ENCODE results near the gene WIPI1. TPM values are rescaled to one million over a fixed set of nuclear protein-coding genes. Genes with fewer than 3 reads are reported as not detected.
A peak's percentile ranks its signal among the peaks of the same experiment; 100 is the strongest.

Gene WIPI1
- total and polyA plus RNA-seq, 5 donors, result 42.6 to 71.3 (median 47.9) TPM

DNA sequence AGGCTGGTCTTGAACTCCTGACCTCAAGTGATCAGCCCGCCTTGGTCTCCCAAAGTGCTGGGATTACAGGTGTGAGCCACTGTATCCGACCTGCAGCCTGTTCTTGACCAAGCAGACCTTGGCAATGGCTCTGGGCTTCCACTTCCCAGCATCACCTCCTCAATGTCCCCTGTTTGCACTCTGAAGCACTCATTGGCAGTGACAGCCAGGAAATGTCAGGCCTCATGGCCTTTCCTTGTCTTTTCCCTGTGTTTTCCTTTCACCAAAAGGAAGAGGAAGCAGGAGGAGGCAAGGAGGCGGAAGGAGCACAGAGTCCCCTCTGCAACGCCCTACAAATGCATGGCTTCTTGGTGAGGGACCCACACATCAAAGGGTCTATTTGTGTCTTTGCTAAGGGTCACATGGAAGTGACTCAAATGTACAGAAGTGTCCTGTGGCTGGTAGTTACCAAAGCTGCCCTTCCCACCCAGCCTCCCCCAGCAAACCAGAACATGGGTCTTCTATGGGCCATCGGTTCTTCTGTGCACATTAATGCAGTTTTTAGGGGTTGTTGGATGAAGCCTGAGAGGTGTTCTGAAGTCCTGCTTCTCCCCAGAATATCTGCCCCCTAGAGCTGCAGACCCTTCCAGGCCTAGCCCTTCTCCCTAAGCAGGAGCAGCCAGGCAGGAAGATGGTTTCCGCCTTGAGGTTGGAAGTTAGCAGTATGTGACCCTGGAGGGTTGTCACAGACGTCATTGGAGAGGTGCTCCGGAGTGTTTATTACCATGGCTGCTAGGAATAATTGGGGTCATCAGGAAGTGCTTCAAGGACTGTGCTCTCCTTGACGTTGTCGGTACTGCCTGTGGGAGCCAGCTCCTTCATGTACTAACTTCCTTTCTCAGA, 60.8 kb downstream of the WIPI1 start:
- intact Hi-C loops (cut with DNase I), result loop anchor here in 2 of 4 donors (5.0 to 10.0 kb wide), 2 partner anchors 122 to 134 kb away; no protein-coding TSS in a partner anchor
- no peak for DNase-seq
- WGBS, result 67% methylated on average over 10 of the region's 10 CpGs

DNA sequence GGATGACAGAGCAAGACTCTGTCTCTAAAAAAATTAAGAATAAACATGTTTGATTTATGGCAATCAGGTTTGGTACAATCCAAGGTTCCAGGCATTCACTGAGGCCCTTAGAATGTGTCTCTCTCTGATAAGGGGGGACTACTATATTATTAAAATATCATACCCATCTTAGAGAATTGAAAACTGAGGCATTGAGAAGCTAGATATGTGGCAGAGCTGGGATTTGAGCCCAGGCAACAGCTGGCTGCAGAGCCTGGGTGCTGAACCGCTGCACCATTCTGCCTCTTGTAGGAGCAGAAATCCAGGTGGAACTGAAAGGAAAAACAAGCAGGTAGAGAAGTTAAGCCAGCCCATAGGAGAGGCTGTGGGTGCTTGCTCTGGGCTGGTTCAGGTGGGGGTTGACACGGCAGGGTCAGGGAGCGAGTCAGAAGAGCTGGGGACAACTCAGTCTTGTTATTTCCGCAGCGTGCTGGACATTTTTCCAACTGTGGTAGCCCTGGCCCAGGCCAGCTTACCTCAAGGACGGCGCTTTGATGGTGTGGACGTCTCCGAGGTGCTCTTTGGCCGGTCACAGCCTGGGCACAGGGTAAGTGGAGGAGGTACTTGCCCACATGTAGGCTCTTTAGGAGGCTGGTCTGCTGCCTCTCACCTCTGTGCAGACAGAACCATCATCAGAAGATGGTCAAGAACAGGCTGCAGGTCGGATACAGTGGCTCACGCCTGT, 62.5 kb downstream of the WIPI1 start:
- DNase-seq (no peak), ATAC-seq (no peak)
- Histone ChIP-seq H3K27me3 (ENCODE audit: control insufficient read depth, insufficient read depth) (no peaks in the 10 kb centered on the region), H3K4me3 (ENCODE audit: low read length) (no peak overlapping the region), H3K9me3 (ENCODE audit: control insufficient read depth, low read length) (no peaks in the 10 kb centered on the region), H3K27ac (ENCODE audit: low read length) (no peak overlapping the region), H3K4me1 (ENCODE audit: control insufficient read depth, insufficient read depth, low read length) (peaks cover 3% of the 10 kb centered on the region)
- intact Hi-C loops (cut with DNase I), result loop anchor here in 2 of 4 donors (5.0 to 10.0 kb wide), 2 partner anchors 120 to 132 kb away; no protein-coding TSS in a partner anchor
- WGBS, result 94% methylated on average over 12 of the region's 12 CpGs

More for the DNA sequence above, 60.8 kb downstream of the WIPI1 start:
- Histone ChIP-seq H3K4me1 (ENCODE audit: control insufficient read depth, insufficient read depth, low read length) (peaks cover 3% of the 10 kb centered on the region), H3K9me3 (ENCODE audit: control insufficient read depth, low read length) (no peaks in the 10 kb centered on the region), H3K4me3 (ENCODE audit: low read length) (no peak overlapping the region), H3K27me3 (ENCODE audit: control insufficient read depth, insufficient read depth) (no peaks in the 10 kb centered on the region), H3K27ac (ENCODE audit: low read length) (no peak overlapping the region)
- no peak for ATAC-seq

DNA sequence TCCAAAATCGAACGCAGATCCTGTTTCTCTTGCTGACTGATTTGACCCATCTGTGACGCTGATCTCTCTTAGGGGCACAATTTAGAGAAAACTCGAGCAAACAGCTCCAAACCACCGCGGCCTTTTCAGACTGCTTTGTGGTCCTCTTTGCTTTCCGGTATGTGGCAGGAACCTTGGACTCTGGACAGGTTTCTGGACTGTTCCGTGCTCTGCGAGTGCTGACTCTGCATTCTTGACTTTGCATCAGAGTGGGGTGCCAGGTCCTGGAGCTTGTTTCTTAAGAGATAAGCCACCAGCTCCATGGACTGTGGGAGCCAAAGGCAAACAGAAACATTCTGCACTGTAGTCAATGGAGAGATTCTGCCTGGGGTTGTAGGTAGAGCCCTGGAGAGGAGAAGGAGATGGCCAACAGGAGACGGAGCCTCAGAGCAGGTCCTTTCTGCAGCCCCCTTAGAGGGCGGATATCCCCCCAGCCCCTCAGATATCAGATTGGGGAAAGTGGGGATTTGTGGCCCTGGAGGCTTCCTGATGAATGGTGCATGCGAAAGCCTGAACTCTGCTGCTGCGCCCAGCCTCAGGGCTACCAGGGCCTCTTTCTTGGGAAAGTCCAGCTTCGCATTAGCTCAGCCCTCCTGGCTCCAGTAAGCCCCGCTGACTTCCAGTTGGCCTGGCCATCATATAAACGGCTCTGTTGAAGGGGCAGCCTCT, 65.6 kb downstream of the WIPI1 start:
- H3K27ac ChIP-seq (ENCODE audit: low read length), result peak overlapping the region; percentile 30
- 71% methylated on average over 16 of the region's 16 CpGs for WGBS
- H3K4me3 ChIP-seq (ENCODE audit: low read length), result no peak overlapping the region
- intact Hi-C loops (cut with DNase I), result loop anchor here in 1 of 4 donors (10.0 kb wide), 1 partner anchor 117 kb away; no protein-coding TSS in a partner anchor
- H3K4me1 ChIP-seq (ENCODE audit: control insufficient read depth, insufficient read depth, low read length), result no peaks in the 10 kb centered on the region
- ATAC-seq (peak; percentile 37 to 61), DNase-seq (peak in 2 of 3 donors; percentile 40 to 64)
- H3K9me3 ChIP-seq (ENCODE audit: control insufficient read depth, low read length), result no peaks in the 10 kb centered on the region
- H3K27me3 ChIP-seq (ENCODE audit: control insufficient read depth, insufficient read depth), result no peaks in the 10 kb centered on the region

DNA sequence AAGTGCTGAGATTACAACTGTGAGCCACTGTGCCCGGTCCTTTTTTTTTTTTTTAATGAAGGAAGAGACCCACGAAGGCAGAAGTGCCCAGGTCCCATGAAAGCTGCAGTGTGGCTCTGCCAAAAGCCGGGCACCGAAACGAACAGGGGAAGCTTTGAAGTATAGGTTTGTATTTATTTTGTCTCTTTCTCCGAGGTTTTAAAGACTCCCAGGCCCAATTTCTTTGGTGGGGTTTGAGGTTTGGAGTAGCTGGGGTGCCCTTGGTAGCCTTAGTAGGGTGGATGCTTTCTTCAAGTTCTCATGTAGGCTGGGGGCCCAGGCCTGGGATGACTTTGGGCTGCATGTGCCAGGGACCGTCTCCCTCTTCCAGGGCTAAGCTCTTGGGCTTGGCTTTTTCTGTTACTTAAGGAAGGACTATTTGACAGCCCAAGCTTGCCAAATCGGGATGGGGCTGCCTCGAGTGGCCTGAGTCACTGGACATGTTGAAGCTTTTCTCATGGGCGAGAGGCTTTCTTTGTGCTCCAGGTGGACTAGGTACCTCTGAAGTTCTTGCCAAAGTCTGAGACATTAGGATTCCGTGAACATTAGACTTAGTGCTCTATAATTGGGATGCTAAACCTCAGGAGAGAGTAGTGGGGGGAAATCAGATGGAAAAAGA, 66.3 kb downstream of the WIPI1 start:
- 76% methylated on average over 11 of the region's 11 CpGs for WGBS
- intact Hi-C loops (cut with DNase I), result loop anchor here in 1 of 4 donors (10.0 kb wide), 1 partner anchor 116 kb away; no protein-coding TSS in a partner anchor
- Histone ChIP-seq H3K27ac (ENCODE audit: low read length) (peak overlapping the region; percentile 40), H3K4me1 (ENCODE audit: control insufficient read depth, insufficient read depth, low read length) (peaks cover 2% of the 10 kb centered on the region), H3K9me3 (ENCODE audit: control insufficient read depth, low read length) (no peaks in the 10 kb centered on the region), H3K4me3 (ENCODE audit: low read length) (no peak overlapping the region), H3K27me3 (ENCODE audit: control insufficient read depth, insufficient read depth) (no peaks in the 10 kb centered on the region)
- peak in 2 of 3 donors; percentile 59 to 79 for DNase-seq
- peak; percentile 44 for ATAC-seq

DNA sequence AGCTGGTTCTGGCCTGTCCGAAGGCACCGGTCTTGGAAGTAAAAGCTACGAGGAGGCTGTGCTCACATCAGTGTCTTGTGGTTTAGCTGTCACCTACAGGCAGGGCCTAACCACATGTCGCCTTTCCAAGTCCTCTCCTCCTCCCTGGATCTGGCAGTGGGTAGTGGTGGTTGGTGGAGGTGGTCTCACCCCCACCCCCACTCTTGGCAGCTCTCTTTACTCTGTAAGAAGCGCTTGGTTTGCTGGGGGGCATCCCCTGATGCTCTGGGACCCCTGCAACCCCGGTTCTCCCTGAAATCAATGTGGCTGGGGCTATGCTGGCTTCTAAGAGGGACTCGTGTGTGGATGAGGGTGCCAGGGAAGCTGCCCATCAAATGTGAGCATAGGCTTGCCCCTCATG, 68.3 kb downstream of the WIPI1 start:
- WGBS, result 76% methylated on average over 7 of the region's 7 CpGs
- Histone ChIP-seq H3K27me3 (ENCODE audit: control insufficient read depth, insufficient read depth) (no peaks in the 10 kb centered on the region), H3K4me1 (ENCODE audit: control insufficient read depth, insufficient read depth, low read length) (peaks cover 11% of the 10 kb centered on the region), H3K4me3 (ENCODE audit: low read length) (no peak overlapping the region), H3K27ac (ENCODE audit: low read length) (no peak overlapping the region), H3K9me3 (ENCODE audit: control insufficient read depth, low read length) (no peaks in the 10 kb centered on the region)
- intact Hi-C loops (cut with DNase I), result no loop called here
- no peak for ATAC-seq
- DNase-seq, result no peak

DNA sequence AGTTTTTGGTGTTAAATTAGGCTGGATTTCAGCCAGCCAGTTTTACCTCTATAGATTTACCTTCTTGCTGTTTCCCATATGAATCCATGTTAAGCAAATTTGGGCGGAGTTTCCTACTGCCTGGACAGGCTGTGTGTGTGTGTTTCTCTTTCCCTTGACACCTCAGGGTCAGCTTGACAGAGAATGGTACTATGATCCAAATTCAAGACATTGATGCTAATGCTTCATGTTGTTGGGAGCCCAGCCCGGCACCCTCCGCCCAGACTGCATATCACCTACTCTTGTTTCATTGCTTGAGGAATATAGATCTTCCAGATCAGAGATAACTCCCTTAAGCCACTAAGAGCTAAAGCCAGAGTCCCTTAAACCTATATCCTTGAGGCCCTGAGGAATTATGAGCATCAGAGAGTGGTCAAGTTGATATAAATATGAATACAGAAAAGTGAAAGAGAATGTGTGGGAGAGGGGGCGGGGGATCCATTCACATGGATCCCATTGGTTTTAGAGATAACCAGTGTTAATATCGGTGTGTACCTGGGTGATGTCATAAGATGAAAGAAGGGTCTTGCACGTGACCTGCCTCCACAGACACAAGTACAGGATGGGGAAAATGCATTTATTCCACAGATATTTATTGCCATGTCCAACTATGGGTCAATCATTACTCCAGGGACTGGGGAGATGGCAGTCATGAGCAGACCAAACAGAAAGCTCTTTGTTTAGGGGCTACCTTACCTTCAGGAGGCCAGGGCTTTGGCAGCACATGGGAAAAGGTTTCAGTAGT, 69.7 kb downstream of the WIPI1 start:
- Histone ChIP-seq H3K4me1 (ENCODE audit: control insufficient read depth, insufficient read depth, low read length) (peaks cover 16% of the 10 kb centered on the region), H3K27me3 (ENCODE audit: control insufficient read depth, insufficient read depth) (no peaks in the 10 kb centered on the region), H3K9me3 (ENCODE audit: control insufficient read depth, low read length) (no peaks in the 10 kb centered on the region), H3K27ac (ENCODE audit: low read length) (no peak overlapping the region), H3K4me3 (ENCODE audit: low read length) (no peak overlapping the region)
- 93% methylated on average over 6 of the region's 6 CpGs for WGBS
- DNase-seq, result no peak
- intact Hi-C loops (cut with DNase I), result no loop called here
- no peak for ATAC-seq

DNA sequence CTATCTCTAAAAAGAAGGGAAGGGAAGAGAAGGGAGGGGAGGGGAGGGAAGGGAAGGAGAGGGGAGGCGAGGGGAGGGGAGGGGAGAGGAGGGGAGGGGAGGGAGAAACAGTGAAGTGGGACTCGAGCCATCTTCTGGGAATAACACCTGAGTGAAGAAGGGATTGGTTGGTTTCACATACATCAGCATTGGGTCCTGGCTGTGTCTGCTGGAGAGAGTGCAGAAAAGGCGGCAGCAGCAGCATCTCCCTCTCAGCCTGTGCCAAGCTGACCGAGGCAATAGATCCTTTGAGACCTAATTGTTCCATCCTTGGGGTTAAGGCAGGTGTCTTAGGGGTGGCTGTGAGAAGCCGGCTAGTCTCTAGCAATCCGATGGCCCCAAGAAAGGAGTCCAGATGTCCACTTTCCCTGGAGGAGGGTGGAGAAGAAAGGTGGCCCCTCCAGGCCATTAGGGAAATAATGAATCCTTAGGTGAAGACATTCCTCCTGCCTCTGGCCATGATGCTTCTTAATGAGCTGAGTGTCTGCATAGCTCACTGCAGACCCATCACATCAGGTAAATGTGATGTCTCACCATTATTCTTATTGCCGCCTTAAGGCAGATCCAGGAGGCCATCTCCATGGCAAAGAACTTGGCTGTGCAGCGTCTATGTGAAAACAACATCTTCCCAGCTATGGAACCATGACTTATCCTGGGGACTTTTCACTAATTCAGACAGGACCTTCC, 71.6 kb downstream of the WIPI1 start:
- no peaks in the 10 kb centered on the region for H3K9me3 ChIP-seq (ENCODE audit: control insufficient read depth, low read length)
- H3K27ac ChIP-seq (ENCODE audit: low read length), result peak overlapping the region; percentile 80
- DNase-seq (no peak), ATAC-seq (no peak)
- intact Hi-C loops (cut with DNase I), result no loop called here
- WGBS, result 85% methylated on average over 7 of the region's 8 CpGs
- peaks cover 16% of the 10 kb centered on the region for H3K4me1 ChIP-seq (ENCODE audit: control insufficient read depth, insufficient read depth, low read length)
- no peaks in the 10 kb centered on the region for H3K27me3 ChIP-seq (ENCODE audit: control insufficient read depth, insufficient read depth)
- H3K4me3 ChIP-seq (ENCODE audit: low read length), result no peak overlapping the region

DNA sequence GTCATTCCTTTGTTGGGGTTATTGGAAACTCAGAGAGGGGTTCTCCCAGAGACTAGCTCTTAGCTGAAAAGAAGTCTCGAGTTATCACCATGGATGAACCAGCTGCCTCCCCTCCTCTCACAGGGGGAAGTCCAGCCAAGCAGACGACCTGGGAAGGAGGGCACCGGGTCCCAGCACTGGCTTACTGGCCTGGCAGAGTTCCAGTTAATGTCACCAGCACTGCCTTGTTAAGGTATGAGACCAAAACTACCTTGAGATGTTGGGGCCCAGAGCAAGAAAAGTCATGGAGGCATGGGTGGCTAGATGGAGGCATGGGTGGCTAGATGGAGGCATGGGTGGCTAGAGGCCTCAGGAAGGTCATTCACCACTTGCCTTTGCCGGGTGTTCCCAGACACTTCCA, 72.4 kb downstream of the WIPI1 start:
- 85% methylated on average over 4 of the region's 4 CpGs for WGBS
- no peak overlapping the region for H3K27ac ChIP-seq (ENCODE audit: low read length)
- ATAC-seq (no peak), DNase-seq (no peak)
- no peaks in the 10 kb centered on the region for H3K9me3 ChIP-seq (ENCODE audit: control insufficient read depth, low read length)
- H3K4me3 ChIP-seq (ENCODE audit: low read length), result no peak overlapping the region
- no peaks in the 10 kb centered on the region for H3K27me3 ChIP-seq (ENCODE audit: control insufficient read depth, insufficient read depth)
- peaks cover 16% of the 10 kb centered on the region for H3K4me1 ChIP-seq (ENCODE audit: control insufficient read depth, insufficient read depth, low read length)
- intact Hi-C loops (cut with DNase I), result no loop called here

DNA sequence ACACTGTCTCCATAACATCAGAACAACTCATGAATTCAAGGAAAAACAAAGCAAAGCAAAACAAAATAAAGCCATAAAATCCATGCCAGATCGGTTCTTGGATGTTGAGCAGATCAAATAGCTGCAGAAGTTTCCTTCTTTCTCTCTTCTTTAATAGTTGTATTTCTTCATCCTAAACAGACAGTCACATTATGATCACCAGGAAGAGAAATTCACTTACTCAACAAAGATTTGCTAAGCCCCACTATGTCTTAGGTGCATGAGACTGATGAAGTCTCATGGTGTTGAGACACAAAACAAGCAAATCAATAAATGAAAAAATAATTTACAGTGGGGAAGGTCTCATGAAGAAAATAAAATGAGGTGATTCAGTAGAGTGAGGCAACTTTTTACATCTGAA, 72.8 kb downstream of the WIPI1 start:
- Histone ChIP-seq H3K4me1 (ENCODE audit: control insufficient read depth, insufficient read depth, low read length) (peaks cover 20% of the 10 kb centered on the region), H3K9me3 (ENCODE audit: control insufficient read depth, low read length) (no peaks in the 10 kb centered on the region), H3K4me3 (ENCODE audit: low read length) (no peak overlapping the region), H3K27me3 (ENCODE audit: control insufficient read depth, insufficient read depth) (no peaks in the 10 kb centered on the region), H3K27ac (ENCODE audit: low read length) (no peak overlapping the region)
- no peak for DNase-seq
- WGBS, result 55% methylated on average over 1 of the region's 1 CpG
- intact Hi-C loops (cut with DNase I), result no loop called here
- no peak for ATAC-seq

Measured in right cardiac atrium (tissue), 5 donors.